C1 segment of cervical spinal cord (tissue), 14 donors: ENCODE data around the gene HECTD4.
"Not testable (repeated sequence)": the region's sequence is repeated elsewhere in the genome, so short reads cannot be mapped to it uniquely, and the experiment has no call there.

Experiments used
- DNase-seq, 14 donors: peaks; one replicate each; lab custom pipeline; 2025; lab: John Stamatoyannopoulos, UW

HECTD4 gene

DNA sequence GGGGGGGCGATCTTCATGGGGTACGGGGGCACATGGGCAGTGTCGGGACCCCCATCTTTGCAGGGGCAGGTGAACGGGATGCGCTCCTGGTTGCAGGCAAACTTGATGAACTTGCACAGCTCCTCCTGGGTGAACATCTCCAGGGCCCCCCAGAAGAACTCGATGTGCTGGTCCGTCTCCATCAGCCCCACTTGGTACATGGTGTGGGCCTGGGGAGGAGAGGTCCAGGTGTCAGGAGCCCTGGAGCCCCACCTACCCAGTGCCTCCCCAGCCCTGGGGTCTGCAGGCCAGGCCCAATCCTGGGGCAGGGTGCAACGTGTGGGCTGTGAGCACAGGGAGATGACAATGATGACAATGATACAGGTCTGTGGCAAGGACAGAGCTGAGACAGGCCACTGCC is 219.2 kb downstream of the HECTD4 start:
- DNase-seq, result no peak

- DNase-seq, result no peak
Observed at GRCh38 chr12:112162241-112162790, 219.9 kb downstream of the HECTD4 start.

DNA sequence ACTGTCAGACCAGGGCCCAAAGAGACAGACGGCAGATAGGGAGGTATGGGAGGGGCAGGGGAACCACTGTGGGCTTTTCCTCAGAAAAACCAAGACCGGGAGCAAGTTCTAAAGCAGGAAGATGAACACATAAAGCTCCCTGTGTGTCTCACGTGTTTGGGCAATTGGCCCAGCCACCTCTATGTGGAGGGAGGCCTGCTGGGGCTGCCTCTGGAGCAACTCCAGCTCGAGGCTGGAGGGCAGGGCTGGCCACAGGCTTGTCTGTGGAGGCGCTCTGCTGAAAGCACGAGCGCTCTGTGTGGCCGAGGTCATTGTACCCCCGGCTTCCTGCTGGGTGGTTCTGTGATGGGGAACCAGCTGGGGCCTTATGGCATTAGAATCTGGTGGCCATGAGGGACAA is 220.5 kb downstream of the HECTD4 start:
- no peak for DNase-seq

DNA sequence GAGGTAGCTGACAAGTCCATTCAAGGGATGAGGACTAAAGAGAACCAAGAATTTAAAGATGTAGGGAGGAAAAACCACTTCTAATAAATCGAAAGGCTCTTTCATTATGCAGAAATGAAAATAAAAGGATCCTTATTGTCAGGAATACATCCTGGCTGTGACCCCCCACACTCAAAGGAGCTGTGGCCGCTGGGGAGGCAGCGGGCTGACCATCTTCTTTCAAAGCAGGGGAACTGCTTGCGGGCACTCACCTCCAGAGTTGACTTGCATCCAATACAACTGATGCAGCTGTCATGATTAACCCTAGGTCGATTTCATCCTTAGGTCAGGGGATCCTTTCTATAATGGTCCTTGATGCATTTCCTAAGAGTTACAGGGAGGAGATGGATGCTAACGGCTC is 221.6 kb downstream of the HECTD4 start:
- DNase-seq, result no peak

GRCh38 chr12:112159146-112159541 is 223.1 kb downstream of the HECTD4 start:
- no peak for DNase-seq

DNA sequence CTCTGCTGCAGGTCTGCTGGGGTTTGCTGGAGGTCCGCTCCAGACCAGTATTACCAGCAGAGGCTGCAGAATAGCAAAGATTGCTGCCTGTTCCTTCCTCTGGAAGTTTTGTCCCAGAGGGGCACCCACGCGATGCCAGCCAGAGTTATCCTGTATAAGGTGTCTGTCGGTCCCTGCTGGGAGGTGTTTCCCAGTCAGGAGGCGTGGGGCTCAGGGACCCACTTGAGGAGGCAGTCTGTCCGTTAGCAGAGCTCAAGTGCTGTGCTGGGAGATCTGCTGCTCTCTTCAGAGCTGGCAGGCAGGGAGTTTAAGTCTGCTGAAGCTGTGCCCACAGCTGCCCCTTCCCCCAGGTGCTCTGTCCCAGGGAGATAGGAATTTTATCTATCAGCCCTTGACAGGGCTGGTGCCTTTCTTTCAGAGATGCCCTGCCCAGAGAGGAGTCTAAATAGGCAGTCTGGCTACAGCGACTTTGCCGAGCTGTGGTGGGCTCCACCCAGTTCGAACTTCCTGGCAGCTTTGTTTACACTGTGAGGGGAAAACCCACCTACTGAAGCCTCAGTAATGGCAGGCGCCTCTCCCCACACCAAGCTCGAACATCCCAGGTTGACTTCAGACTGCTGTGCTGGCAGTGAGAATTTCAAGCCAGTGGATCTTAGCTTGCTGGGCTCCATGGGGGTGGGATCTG is 223.6 kb downstream of the HECTD4 start:
- DNase-seq, result not testable (repeated sequence)

DNA sequence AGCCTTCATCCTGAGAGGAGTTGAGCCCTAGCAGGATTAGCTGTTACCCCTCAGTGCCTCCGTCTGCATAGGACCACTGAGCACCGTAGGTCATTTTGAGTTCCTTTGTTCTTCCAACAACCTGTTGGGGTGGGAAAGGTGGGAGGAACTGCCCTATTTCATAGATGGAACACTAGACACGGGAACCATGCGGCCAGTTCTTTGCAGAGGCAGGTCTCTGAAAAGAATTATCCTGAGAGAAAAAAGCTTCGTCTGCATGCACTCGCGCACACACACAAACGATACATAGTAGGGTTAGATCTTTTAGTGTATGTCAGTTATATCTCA is 228.4 kb downstream of the HECTD4 start:
- no peak for DNase-seq

DNA sequence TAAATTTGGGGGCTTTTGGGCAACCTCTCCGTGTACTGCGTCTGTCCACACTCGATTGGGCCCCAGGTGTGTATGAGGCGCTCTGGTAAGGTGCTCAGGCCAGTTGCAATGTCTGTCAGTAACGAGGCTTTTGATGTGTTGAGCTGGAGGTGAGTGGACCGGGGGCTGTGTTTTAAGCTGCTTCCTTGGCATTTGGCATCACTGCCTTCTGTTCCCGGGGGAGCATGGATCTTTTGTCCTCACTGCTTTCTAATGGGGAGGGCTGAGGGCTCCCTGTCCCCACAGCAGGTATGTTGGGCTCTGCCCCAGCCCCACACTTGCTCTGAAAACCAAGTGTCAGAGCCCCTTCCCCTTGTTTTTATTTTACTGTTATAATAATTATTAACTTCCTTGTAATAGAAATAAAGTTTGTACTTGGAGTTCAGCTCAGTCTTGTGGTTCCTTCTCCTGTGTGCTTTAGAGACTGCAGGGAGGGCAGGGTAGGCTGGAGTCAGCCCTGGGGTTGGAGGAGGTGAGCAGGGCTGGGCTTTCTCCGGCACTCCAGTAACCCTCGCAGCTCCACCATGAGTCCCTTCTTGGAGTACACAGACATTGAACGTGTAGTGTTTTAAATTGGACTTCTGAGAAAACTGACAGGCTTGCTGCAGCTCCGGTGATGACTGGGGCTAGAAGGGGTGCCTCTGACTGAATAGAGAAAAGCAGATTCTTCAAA is 228.9 kb downstream of the HECTD4 start:
- DNase-seq, result no peak

GRCh38 chr12:112151766-112152541 is 230.3 kb downstream of the HECTD4 start:
- no peak for DNase-seq

DNA sequence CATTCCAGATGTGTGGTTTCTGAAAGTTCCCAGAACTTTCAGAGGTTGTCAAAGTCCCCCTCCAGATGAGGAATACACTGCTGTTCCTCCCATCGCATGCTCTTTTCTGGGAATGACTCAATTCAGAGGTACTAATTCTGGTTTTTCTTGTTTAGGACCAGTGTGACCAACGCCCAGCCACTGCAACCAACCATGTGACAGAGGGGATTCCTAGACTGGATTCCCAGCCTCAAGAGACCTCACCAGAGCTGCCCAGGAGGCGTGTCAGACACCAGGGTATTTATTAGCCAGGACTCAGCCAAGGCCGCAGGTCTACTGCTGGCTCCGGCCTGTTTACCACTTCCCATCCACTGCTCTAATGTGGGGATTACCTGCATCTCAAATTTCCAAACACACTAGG is 232.6 kb downstream of the HECTD4 start:
- DNase-seq, result no peak

GRCh38 chr12:112148031-112148513 is 234.2 kb downstream of the HECTD4 start:
- DNase-seq, result no peak

DNA sequence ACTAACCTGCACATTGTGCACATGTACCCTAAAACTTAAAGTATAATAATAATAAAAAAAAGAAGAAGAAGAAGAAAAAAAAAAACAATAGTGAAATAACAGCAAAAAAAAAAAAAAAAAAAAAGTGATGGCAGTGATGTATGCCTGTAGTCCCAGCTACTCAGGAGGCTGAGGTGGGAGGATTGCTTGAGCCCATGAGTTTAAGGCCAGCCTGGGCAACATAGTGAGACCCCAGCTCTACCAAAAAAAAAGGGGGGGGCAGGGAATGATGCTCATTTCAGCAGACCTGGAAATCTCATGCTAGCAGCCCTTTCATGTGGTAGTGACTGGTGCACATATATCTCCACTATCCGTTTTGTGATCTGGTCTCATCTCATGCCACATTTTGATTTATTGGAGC is 236.1 kb downstream of the HECTD4 start:
- DNase-seq, result no peak

GRCh38 chr12:112140728-112141127 is 241.5 kb downstream of the HECTD4 start:
- no peak for DNase-seq

- no peak for DNase-seq
Observed at GRCh38 chr12:112134731-112135130, 247.5 kb downstream of the HECTD4 start.

GRCh38 chr12:112133418-112133817 is 248.8 kb downstream of the HECTD4 start:
- DNase-seq, result no peak

- no peak for DNase-seq
Observed at GRCh38 chr12:112131686-112132085, 250.5 kb downstream of the HECTD4 start.

- DNase-seq, result no peak
Observed at GRCh38 chr12:112130441-112130998, 251.7 kb downstream of the HECTD4 start.

DNA sequence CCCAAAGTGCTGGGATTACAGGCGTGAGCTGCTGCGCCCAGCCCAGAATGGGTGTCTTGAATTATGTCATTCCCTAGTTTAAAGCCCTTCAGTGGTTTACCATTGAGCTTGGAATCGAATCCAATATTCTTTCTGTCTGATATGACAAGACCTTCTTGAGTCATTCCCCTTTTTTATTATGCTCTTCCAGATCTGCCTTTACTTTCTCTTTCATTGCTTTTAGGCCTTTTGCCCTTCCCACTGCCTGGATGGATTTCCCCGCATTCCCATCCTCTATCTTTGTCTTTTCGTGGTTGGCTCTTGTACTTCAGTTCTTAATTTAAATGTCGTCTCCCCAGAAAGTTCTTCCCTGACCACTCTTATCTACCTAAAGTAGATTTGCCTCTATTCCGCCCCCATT is 255.3 kb downstream of the HECTD4 start:
- no peak for DNase-seq

DNA sequence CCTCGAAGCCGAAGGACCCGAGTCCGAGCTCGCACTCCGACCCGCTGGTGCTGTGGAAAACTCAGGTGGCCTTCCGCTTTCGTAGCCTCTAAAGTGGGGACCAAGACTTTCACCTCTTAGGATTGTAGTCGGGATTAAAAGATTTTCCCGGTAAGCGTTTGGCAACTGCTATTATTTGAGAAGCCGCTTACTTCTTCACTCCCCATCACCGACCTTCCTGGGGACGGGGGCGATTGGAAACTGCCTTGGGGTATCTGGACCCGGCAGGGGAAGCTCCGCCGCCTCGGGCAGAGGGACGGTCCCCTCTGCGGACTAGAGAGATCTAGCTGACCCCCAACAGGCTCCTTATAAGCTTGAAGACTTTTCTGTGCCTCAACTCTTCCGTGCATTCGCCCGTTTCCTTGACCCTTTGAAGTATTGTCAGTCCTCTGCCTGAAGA is 256.2 kb downstream of the HECTD4 start:
- DNase-seq, result peak in 4 of 14 donors; percentile 23 to 36 (median 27)

DNA sequence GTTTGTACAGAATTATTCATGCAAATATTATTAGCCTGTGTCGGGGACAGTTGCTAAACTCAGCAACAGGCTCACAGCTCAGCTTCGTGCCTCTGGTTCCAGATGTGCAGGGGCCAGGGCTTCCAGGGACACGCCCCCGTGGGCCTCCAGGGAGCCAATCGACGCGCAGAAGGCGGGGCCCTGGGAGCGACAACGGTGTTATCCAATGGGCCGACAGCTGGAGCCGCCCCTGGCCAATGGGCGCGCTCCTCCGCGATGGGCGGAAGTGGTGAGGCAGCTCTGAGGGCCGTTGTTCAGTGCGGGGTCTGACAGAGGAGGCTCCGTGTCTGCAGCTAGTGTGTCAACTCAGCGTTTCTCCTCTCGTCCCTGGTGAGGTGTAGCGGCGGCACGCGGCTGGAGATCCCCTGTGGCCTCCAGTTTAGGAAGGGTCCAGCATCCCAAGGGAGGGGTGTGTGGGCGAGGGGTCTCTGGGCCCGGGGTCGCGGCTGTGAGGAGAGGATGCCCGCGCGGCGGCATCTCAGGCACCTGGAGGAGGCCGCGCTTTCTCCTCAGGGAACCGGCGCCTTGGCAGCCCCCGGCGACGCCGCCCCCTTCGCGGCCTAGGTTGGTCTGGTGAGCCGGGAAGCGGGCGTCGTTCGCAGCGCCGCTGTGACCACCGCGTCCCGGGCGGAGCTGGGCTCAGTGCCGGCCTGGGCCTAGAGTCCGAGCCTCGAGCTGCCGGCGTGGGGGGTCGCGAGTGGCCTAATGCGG is 256.8 kb downstream of the HECTD4 start, which contains the start of gene TRAFD1:
Gene TRAFD1, plus strand, starts transcription at position 311 of the 750 bp plus-strand sequence. CDS start 4,963 bp downstream, outside the sequence.
- peak; percentile 51 to 99 (median 96) for DNase-seq

DNA sequence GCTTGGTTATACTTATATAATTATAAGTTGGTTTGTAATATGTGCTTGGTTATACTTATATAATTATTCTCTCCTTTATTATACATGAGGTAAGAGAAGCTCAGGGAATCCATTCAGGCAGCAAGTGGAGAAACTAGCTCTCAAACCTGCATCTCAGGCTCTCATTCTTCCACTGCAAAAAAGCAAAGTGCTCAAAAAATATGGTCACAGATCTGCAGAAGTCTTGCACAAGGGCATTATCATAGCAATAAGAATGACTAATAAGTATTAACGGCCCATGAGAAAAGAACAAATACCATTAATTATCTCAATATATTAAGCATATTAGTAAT is 257.3 kb downstream of the HECTD4 start:
- no peak for DNase-seq
